SU-DHL-6 (cell line): ENCODE results near the gene KDM4F.
"Not testable (repeated sequence)": the region's sequence is repeated elsewhere in the genome, so short reads cannot be mapped to it uniquely, and the experiment has no call there.

ENCODE experiments used
- CTCF ChIP-seq: fragments of 200-600 bp; sonication (generic); IDR thresholded peaks from one replicate; pipeline ENCODE4 v1.5.1; 2017; ENCODE audit warnings: antibody characterized with exemption, mild to moderate bottlenecking, low read length, moderate library complexity; ENCODE audit not compliant: insufficient read depth, poor library complexity, severe bottlenecking
- EZH2phosphoT487 ChIP-seq: fragments of 200-600 bp; sonication (generic), shearing (Covaris generic); conservative IDR thresholded peaks from 2 replicates; pipeline ENCODE4 v1.6.1; 2018; ENCODE audit warnings: mild to moderate bottlenecking, antibody characterized with exemption, low read length, moderate library complexity, mixed read lengths

DNA sequence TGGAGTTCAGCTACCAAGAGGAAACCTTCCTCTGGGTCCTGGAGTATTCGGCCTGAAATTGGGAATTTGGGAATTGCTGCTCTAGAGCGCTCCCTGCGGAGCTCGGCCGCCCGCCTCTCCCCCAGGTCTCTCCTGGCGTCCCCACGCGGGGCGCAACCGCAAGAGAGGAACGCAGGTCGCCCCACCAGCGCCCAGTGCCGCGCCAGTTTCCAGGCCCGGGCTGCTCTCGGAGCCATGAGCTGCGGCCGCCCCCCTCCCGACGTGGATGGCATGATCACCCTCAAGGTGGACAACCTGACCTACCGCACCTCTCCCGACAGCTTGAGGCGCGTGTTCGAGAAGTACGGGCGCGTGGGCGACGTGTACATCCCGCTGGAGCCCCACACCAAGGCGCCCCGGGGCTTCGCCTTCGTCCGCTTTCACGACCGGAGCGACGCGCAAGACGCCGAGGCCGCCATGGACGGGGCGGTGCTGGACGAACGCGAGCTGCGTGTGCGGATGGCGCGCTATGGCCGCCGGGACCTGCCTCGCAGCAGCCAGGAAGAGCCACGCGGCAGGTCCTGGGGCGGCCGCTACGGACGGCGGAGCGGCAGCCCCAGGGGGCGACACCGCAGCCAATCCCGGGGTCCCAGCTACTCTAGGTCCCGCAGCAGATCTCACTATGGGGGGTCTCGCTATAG lies 11.7 kb upstream of the KDM4F start:
- not testable (repeated sequence) for TF ChIP-seq CTCF, EZH2phosphoT487
